GM12878 (cell line): ENCODE data around the gene SLC35D2. TPM values are rescaled to one million over a fixed set of nuclear protein-coding genes. Genes with fewer than 3 reads are reported as not detected.
"Not testable (repeated sequence)": the region's sequence is repeated elsewhere in the genome, so short reads cannot be mapped to it uniquely, and the experiment has no call there.

ENCODE experiments used
- ATAC-seq: fragments of 200-7000 bp; cut with Tn5 transposase; 3 replicates; pipeline ENCODE4 v1.9.1; 2020; ENCODE audit warnings: mild to moderate bottlenecking, moderate library complexity
- BruUV-seq: library from RNA; stranded (reverse); fragments of 400-500 nt; replicated peaks from 2 replicates; lab custom pipeline; 2021; lab: Mats Ljungman, UMichigan
- CTCF ChIA-PET: fragments of 300-600 bp; sonication (Branson Sonifier 250); formaldehyde crosslinking; extraction: SDS; loops from one replicate; lab custom pipeline; 2021; ENCODE audit warnings: inconsistent platforms; lab: Yijun Ruan, JAX
- POLR2A ChIA-PET: fragments of 350-600 bp; formaldehyde crosslinking; extraction: SDS; loops from one replicate; lab custom pipeline; 2021; ENCODE audit warnings: inconsistent platforms; lab: Charles Lee
- RAD21 ChIA-PET: fragments of 300-600 bp; sonication (Branson Sonifier 250); formaldehyde crosslinking; loops from one replicate; lab custom pipeline; 2023; ENCODE audit warnings: antibody characterized with exemption; ENCODE audit not compliant: unreplicated experiment; lab: Charles Lee
- SMC1A ChIA-PET: fragments of 300-600 bp; sonication (Branson Sonifier 250); formaldehyde crosslinking; loops from one replicate; lab custom pipeline; 2023; ENCODE audit not compliant: unreplicated experiment, uncharacterized antibody; lab: Charles Lee
- DNase-seq: peaks from one replicate; pipeline ENCODE4 v3.0.0-alpha.2; 2011; ENCODE audit warnings: low read depth, low spot score
- FAIRE-seq: peaks from 3 replicates; lab custom pipeline; 2011; peaks lifted over from hg19 to GRCh38; lab: Jason Lieb, UNC
- H2AFZ ChIP-seq: 2 replicates; pipeline ENCODE4 v1.6.0; 2011; ENCODE audit warnings: low read depth, low read length, control low read depth; ENCODE audit not compliant: control insufficient read depth
- H3K27ac ChIP-seq: 2 replicates; pipeline ENCODE4 v1.5.1; 2011; ENCODE audit warnings: control low read depth; ENCODE audit not compliant: control insufficient read depth, insufficient read depth
- H3K27me3 ChIP-seq, 2 experiments: replicated peaks in 1 of 2; 2 replicates each; pipeline versions ENCODE4 v1.6.0 to v1.6.1; 2011; ENCODE audit warnings: low read length in 1 of 2; ENCODE audit not compliant: control insufficient read depth in 2 of 2, insufficient read depth in 2 of 2
- H3K36me3 ChIP-seq, 2 experiments: 2 replicates each; pipeline ENCODE4 v1.5.1; 2011; ENCODE audit warnings: low read length in 1 of 2; ENCODE audit not compliant: control insufficient read depth in 2 of 2, insufficient read depth in 2 of 2
- H3K4me1 ChIP-seq: 2 replicates; pipeline ENCODE4 v1.6.1; 2011; ENCODE audit warnings: mild to moderate bottlenecking, low read length, moderate library complexity, mixed read lengths; ENCODE audit not compliant: control insufficient read depth, insufficient read depth
- H3K4me2 ChIP-seq: 2 replicates; pipeline ENCODE4 v1.6.0; 2011; ENCODE audit warnings: control low read depth; ENCODE audit not compliant: control insufficient read depth, insufficient read depth
- H3K4me3 ChIP-seq: fragments of 200-600 bp; sonication (generic); 2 replicates; pipeline ENCODE4 v1.5.1; 2016
- H3K79me2 ChIP-seq: 2 replicates; pipeline ENCODE4 v1.6.0; 2011; ENCODE audit warnings: low read length; ENCODE audit not compliant: control insufficient read depth, insufficient read depth
- H3K9ac ChIP-seq: 2 replicates; pipeline ENCODE4 v1.8.0; 2011; ENCODE audit warnings: low read length, control low read depth, mixed read lengths; ENCODE audit not compliant: control insufficient read depth, insufficient read depth
- H3K9me3 ChIP-seq: replicated peaks from 3 replicates; pipeline ENCODE4 v1.5.1; 2011; ENCODE audit warnings: mild to moderate bottlenecking, low read length; ENCODE audit not compliant: control insufficient read depth, insufficient read depth
- H4K20me1 ChIP-seq: 2 replicates; pipeline ENCODE4 v1.6.0; 2011; ENCODE audit not compliant: control insufficient read depth, insufficient read depth
- BHLHE40 ChIP-seq, 2 experiments: fragments of 450-650 bp in 1 of 2; IDR thresholded peaks; 2 replicates each; pipeline ENCODE4 v1.6.1; 2011 to 2017; ENCODE audit warnings: low read depth in 2 of 2, borderline replicate concordance in 1 of 2, improper control_type of control experiment in 1 of 2, low read length in 1 of 2, mild to moderate bottlenecking in 1 of 2
- CREM ChIP-seq: IDR thresholded peaks from 2 replicates; pipeline ENCODE4 v1.6.1; 2014; ENCODE audit warnings: antibody characterized with exemption, low read depth
- EGR1 ChIP-seq, 2 experiments: IDR thresholded peaks; 1 replicate in 1 of 2; 2 replicates in 1 of 2; pipeline ENCODE4 v1.6.1; 2011 to 2012; ENCODE audit warnings: low read depth in 2 of 2, low read length in 2 of 2, borderline replicate concordance in 1 of 2, mild to moderate bottlenecking in 1 of 2, moderate library complexity in 1 of 2
- ESRRA ChIP-seq: IDR thresholded peaks from 2 replicates; pipeline ENCODE4 v1.6.1; 2012; ENCODE audit warnings: mild to moderate bottlenecking, low read length, improper control_type of control experiment
- KAT2A ChIP-seq: conservative IDR thresholded peaks from 2 replicates; pipeline ENCODE4 v1.6.1; 2011; ENCODE audit warnings: low read depth, low read length; ENCODE audit not compliant: control insufficient read depth
- KLF5 ChIP-seq: fragments of 450-650 bp; IDR thresholded peaks from 2 replicates; pipeline ENCODE4 v1.6.1; 2014; ENCODE audit warnings: mild to moderate bottlenecking; ENCODE audit not compliant: partially characterized antibody
- MEF2B ChIP-seq: fragments of 450-650 bp; IDR thresholded peaks from 2 replicates; pipeline ENCODE4 v1.6.1; 2018; ENCODE audit warnings: mild to moderate bottlenecking, moderate library complexity; ENCODE audit not compliant: partially characterized antibody, poor library complexity, severe bottlenecking
- PAX5 ChIP-seq: IDR thresholded peaks from 2 replicates; pipeline ENCODE4 v1.6.1; 2011; ENCODE audit warnings: low read depth, low read length, borderline replicate concordance
- RB1 ChIP-seq: fragments of 450-650 bp; formaldehyde crosslinking; IDR thresholded peaks from 2 replicates; pipeline ENCODE4 v1.6.1; 2017; ENCODE audit warnings: mild to moderate bottlenecking, borderline replicate concordance
- RFX5 ChIP-seq: IDR thresholded peaks from 2 replicates; pipeline ENCODE4 v1.6.1; 2011; ENCODE audit warnings: low read depth, low read length, improper control_type of control experiment
- RUNX3 ChIP-seq: IDR thresholded peaks from 2 replicates; pipeline ENCODE4 v1.6.1; 2012; ENCODE audit warnings: low read length, inconsistent platforms
- STAT1 ChIP-seq: fragments of 450-650 bp; conservative IDR thresholded peaks from 2 replicates; pipeline ENCODE4 v1.6.1; 2014; ENCODE audit warnings: antibody characterized with exemption, mild to moderate bottlenecking
- TBL1XR1 ChIP-seq: IDR thresholded peaks from 2 replicates; pipeline ENCODE4 v1.6.1; 2012; ENCODE audit warnings: low read depth, low read length, improper control_type of control experiment
- ZBED1 ChIP-seq: IDR thresholded peaks from 2 replicates; pipeline ENCODE4 v1.6.1; 2016; ENCODE audit warnings: borderline replicate concordance
- ZZZ3 ChIP-seq: IDR thresholded peaks from 2 replicates; pipeline ENCODE4 v1.6.1; 2011; ENCODE audit warnings: low read depth; ENCODE audit not compliant: control insufficient read depth, insufficient read length
- WGBS: methylation state at CpG from one replicate; pipeline ENCODE4 v1.1.6; 2016; ENCODE audit warnings: low lambda C conversion rate; ENCODE audit not compliant: insufficient replicate concordance, insufficient coverage; ENCODE audit errors: missing lambda C conversion rate; 5-methylcytosine and 5-hydroxymethylcytosine counted together
- in situ Hi-C: fragments of 300-500 bp; cut with MboI; formaldehyde crosslinking; loops from 9 replicates; pipeline ENCODE4 v1.14.3; 2018; ENCODE audit warnings: mixed read lengths
- intact Hi-C: fragments of 100-400 bp; cut with micrococcal nuclease; formaldehyde crosslinking; loops from one replicate; pipeline ENCODE4 v1.14.2; 2022; ENCODE audit not compliant: unreplicated experiment
- polyA plus RNA-seq, 11 experiments: library from polyadenylated mRNA; depleted of rRNA in 4 of 11; unstranded in 6 of 11; stranded (reverse) in 5 of 11; fragments of >200 nt; fragmentation: Nextera tagmentation in 4 of 11; fragmentation: Illumina TruSeq in 1 of 11; extraction: Ambion mirVana in 4 of 11; extraction: Trizol in 1 of 11; gene quantifications; 1 replicate in 1 of 11; 2 replicates in 10 of 11; pipeline versions ENCODE4 v1.2.1 to v1.2.3, GENCODE V29; 2011 to 2016; ENCODE audit warnings: inconsistent platforms in 2 of 11, missing spikeins in 2 of 11, low read depth in 1 of 11
- total RNA-seq, 4 experiments: library from RNA; depleted of rRNA in 3 of 4; stranded (reverse); fragments of >200 nt in 3 of 4; fragmentation: Illumina TruSeq in 1 of 4; extraction: Trizol in 1 of 4; gene quantifications; 2 replicates each; pipeline versions ENCODE4 v1.2.1 to v1.2.3, GENCODE V29; 2013 to 2021
- TF ChIP-seq, protein P1 (sequence below): IDR thresholded peaks from 2 replicates; pipeline ENCODE4 v1.6.1; 2011; ENCODE audit warnings: low read depth, mild to moderate bottlenecking, low read length, moderate library complexity, borderline replicate concordance; ENCODE audit errors: extremely low read depth
- TF ChIP-seq, protein P2 (sequence below): fragments of 450-650 bp; IDR thresholded peaks from 2 replicates; pipeline ENCODE4 v1.6.1; 2017; ENCODE audit warnings: mild to moderate bottlenecking, moderate library complexity

Gene SLC35D2
- total and polyA plus RNA-seq, 10 of the 15 experiments (the other 5 are each of a cell fraction or from before 2014, with no cell fraction given) = 0.64 to 6.3 (median 3.5) TPM

DNA sequence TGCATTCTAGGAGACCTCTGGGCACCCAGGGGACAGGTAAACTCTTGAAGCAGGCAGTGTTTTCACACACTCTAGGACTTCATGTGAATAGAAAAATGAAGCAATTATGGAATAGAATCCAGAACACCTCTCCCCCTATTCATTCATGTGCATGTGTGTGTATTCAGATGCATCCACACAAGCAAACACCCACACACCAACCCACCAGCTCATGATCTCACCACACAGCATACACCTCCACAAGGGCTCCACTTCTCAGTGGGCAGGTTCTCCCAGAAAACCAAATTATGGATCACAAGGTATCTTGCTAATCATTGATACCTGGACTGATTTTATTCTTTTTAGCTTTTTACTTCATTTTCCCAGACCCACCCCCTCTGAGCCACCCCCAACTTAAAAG, 60.3 kb downstream of the SLC35D2 start:
- SMC1A ChIA-PET = no interaction called here
- in situ Hi-C loops = no loop called here

DNA sequence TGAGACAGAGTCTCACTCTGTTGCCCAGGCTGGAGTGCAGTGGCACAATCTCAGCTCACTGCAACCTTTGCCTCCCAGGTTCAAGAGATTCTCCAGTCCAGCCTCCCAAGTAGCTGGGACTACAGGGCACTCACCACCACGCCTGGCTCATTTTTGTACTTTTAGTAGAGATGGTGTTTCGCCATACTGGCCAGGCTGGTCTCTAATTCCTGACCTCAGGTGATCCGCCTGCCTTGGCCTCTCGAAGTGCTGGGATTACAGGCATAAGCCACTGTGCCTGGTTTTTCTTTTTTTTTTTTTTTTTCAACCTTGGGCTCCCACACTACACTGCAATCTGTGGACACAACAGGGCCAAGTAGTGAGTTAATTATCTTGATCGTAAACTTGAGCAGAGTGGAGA, 60.8 kb downstream of the SLC35D2 start:
- FAIRE-seq, H3K27ac ChIP-seq, RAD21 ChIA-PET, H3K4me3 ChIP-seq, H3K9me3 ChIP-seq, H3K27me3 ChIP-seq, H3K4me1 ChIP-seq, intact Hi-C loops, H3K4me2 ChIP-seq, H2AFZ ChIP-seq, H4K20me1 ChIP-seq, SMC1A ChIA-PET, H3K9ac ChIP-seq, ATAC-seq, DNase-seq, BruUV-seq, in situ Hi-C loops, H3K79me2 ChIP-seq, H3K36me3 ChIP-seq: not testable (repeated sequence)
- ChIA-PET CTCF (interaction anchor here (1.1 kb wide), 1 partner anchor 119 kb away, joined by 3 read pairs; no protein-coding TSS in a partner anchor), POLR2A (interaction anchor here (0.6 kb wide), 1 partner anchor 321 kb away, joined by 3 read pairs; no protein-coding TSS in a partner anchor)
- WGBS = 58% methylated on average over 5 of the region's 5 CpGs

More for the DNA sequence above, 60.3 kb downstream of the SLC35D2 start:
- Histone ChIP-seq H2AFZ (no peak overlapping the region), H3K4me3 (no peak overlapping the region), H3K27me3 (no peaks in the 10 kb centered on the region), H3K4me1 (no peaks in the 10 kb centered on the region), H3K9me3 (no peaks in the 10 kb centered on the region), H4K20me1 (no peaks in the 10 kb centered on the region), H3K36me3 (no peaks in the 10 kb centered on the region), H3K27ac (no peak overlapping the region), H3K79me2 (no peaks in the 10 kb centered on the region), H3K4me2 (no peak overlapping the region), H3K9ac (no peak overlapping the region)
- DNase-seq (no peak), FAIRE-seq (no peak), ATAC-seq (no peak)
- RAD21 ChIA-PET = no interaction called here
- intact Hi-C loops = no loop called here
- TF ChIP-seq, protein P1, sequence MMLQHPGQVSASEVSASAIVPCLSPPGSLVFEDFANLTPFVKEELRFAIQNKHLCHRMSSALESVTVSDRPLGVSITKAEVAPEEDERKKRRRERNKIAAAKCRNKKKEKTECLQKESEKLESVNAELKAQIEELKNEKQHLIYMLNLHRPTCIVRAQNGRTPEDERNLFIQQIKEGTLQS = no peak
- TF ChIP-seq ZZZ3 = no peak
- TF ChIP-seq KAT2A = no peak
- TF ChIP-seq RUNX3 = no peak
- no peak for TF ChIP-seq ESRRA
- no peak for TF ChIP-seq CREM
- TF ChIP-seq PAX5 = no peak
- TF ChIP-seq MEF2B = no peak
- TF ChIP-seq, protein P2, sequence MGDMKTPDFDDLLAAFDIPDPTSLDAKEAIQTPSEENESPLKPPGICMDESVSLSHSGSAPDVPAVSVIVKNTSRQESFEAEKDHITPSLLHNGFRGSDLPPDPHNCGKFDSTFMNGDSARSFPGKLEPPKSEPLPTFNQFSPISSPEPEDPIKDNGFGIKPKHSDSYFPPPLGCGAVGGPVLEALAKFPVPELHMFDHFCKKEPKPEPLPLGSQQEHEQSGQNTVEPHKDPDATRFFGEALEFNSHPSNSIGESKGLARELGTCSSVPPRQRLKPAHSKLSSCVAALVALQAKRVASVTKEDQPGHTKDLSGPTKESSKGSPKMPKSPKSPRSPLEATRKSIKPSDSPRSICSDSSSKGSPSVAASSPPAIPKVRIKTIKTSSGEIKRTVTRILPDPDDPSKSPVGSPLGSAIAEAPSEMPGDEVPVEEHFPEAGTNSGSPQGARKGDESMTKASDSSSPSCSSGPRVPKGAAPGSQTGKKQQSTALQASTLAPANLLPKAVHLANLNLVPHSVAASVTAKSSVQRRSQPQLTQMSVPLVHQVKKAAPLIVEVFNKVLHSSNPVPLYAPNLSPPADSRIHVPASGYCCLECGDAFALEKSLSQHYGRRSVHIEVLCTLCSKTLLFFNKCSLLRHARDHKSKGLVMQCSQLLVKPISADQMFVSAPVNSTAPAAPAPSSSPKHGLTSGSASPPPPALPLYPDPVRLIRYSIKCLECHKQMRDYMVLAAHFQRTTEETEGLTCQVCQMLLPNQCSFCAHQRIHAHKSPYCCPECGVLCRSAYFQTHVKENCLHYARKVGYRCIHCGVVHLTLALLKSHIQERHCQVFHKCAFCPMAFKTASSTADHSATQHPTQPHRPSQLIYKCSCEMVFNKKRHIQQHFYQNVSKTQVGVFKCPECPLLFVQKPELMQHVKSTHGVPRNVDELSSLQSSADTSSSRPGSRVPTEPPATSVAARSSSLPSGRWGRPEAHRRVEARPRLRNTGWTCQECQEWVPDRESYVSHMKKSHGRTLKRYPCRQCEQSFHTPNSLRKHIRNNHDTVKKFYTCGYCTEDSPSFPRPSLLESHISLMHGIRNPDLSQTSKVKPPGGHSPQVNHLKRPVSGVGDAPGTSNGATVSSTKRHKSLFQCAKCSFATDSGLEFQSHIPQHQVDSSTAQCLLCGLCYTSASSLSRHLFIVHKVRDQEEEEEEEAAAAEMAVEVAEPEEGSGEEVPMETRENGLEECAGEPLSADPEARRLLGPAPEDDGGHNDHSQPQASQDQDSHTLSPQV = no peak
- TF ChIP-seq RFX5 = no peak
- no peak for TF ChIP-seq EGR1 (IDR thresholded peaks at IDR 0.05; ENCODE audit: borderline replicate concordance in 1 of 2, low read depth in 2 of 2, low read length in 2 of 2)
- no peak for TF ChIP-seq ZBED1
- TF ChIP-seq BHLHE40 (IDR thresholded peaks at IDR 0.05; ENCODE audit: borderline replicate concordance in 1 of 2, low read depth in 2 of 2, low read length in 1 of 2) = no peak
- no peak for TF ChIP-seq RB1
- TF ChIP-seq KLF5 = no peak
- TF ChIP-seq STAT1 = no peak
- no peak for TF ChIP-seq TBL1XR1
- CTCF ChIA-PET = interaction anchor here (1.1 kb wide), 1 partner anchor 119 kb away, joined by 3 read pairs; no protein-coding TSS in a partner anchor
- no TSS peak for BruUV-seq
- POLR2A ChIA-PET = no interaction called here
